SU-DHL-6 (cell line): Measurements from ENCODE around the gene TCF4.

Experiments used
- EZH2phosphoT487 ChIP-seq: fragments of 200-600 bp; sonication (generic), shearing (Covaris generic); conservative IDR thresholded peaks from 2 replicates; pipeline ENCODE4 v1.6.1; 2018; ENCODE audit warnings: mild to moderate bottlenecking, antibody characterized with exemption, low read length, moderate library complexity, mixed read lengths
- TF ChIP-seq, protein P1 (sequence below): fragments of 200-600 bp; sonication (generic); IDR thresholded peaks from one replicate; pipeline ENCODE4 v1.5.1; 2017; ENCODE audit warnings: antibody characterized with exemption, mild to moderate bottlenecking, low read length, moderate library complexity; ENCODE audit not compliant: insufficient read depth, poor library complexity, severe bottlenecking

DNA sequence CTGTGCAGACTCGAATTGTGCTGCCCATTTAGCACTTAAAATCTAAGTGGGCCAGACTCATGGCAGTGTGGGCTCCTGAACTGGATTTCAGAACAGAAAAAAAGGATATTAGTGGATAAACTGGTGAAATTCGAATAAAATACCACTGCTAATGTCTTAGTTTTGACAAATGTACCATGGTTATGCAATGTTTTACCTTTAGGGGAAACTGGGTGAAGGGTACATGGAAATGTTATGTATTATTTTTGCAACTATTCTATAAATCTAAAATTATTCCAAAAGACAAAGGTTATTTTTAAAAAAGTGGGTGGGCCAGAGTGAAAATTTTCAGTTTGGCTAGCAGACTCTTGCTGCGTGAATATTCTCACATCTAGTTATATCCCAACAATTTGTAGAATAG lies 368.2 kb downstream of the TCF4 start:
- TF ChIP-seq, protein P1, sequence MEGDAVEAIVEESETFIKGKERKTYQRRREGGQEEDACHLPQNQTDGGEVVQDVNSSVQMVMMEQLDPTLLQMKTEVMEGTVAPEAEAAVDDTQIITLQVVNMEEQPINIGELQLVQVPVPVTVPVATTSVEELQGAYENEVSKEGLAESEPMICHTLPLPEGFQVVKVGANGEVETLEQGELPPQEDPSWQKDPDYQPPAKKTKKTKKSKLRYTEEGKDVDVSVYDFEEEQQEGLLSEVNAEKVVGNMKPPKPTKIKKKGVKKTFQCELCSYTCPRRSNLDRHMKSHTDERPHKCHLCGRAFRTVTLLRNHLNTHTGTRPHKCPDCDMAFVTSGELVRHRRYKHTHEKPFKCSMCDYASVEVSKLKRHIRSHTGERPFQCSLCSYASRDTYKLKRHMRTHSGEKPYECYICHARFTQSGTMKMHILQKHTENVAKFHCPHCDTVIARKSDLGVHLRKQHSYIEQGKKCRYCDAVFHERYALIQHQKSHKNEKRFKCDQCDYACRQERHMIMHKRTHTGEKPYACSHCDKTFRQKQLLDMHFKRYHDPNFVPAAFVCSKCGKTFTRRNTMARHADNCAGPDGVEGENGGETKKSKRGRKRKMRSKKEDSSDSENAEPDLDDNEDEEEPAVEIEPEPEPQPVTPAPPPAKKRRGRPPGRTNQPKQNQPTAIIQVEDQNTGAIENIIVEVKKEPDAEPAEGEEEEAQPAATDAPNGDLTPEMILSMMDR = no peak
- no peak for TF ChIP-seq EZH2phosphoT487
